Muscle of arm (tissue), 12 donors: Measurements from ENCODE around the gene DDR1. TPM values are rescaled to one million over a fixed set of nuclear protein-coding genes. Genes with fewer than 3 reads are reported as not detected.
"Not testable (repeated sequence)": the region's sequence is repeated elsewhere in the genome, so short reads cannot be mapped to it uniquely, and the experiment has no call there.

Source experiments
- DNase-seq: peaks from one replicate; pipeline ENCODE4 v3.0.0-alpha.2; 2013
- polyA plus RNA-seq, 12 donors: library from polyadenylated mRNA; unstranded; fragments of 120-200 nt; gene quantifications; one replicate each; pipeline ENCODE4 v1.2.1, GENCODE V29; 2013; ENCODE audit not compliant: insufficient read length in 12 of 12

DDR1 gene
- polyA plus RNA-seq, 12 donors = 52.4 to 112 (median 69.5) TPM; not detected in 1

GRCh38 chr6:30914076-30914853 is 29.9 kb downstream of the DDR1 start, which contains the start of gene VARS2:
Gene VARS2 (plus strand): TSS chr6:30914238. CDS start chr6:30914837, 599 bp downstream.
- DNase-seq = peak; percentile 93

GRCh38 chr6:30914854-30915590 is 30.7 kb downstream of the DDR1 start:
- DNase-seq = peak; percentile 31

GRCh38 chr6:30915591-30915946 is 31.2 kb downstream of the DDR1 start:
- peak; percentile 66 for DNase-seq

- no peak for DNase-seq
Measured at GRCh38 chr6:30917041-30917440, 32.7 kb downstream of the DDR1 start.

- DNase-seq = no peak
Measured at GRCh38 chr6:30917487-30917886, 33.2 kb downstream of the DDR1 start.

GRCh38 chr6:30918670-30919069 is 34.4 kb downstream of the DDR1 start:
- no peak for DNase-seq

- no peak for DNase-seq
Measured at GRCh38 chr6:30922447-30922852, 38.1 kb downstream of the DDR1 start.

GRCh38 chr6:30924040-30924627 is 39.8 kb downstream of the DDR1 start:
- DNase-seq = not testable (repeated sequence)

GRCh38 chr6:30926644-30927043 is 42.3 kb downstream of the DDR1 start:
- DNase-seq = no peak

- not testable (repeated sequence) for DNase-seq
Measured at GRCh38 chr6:30927080-30927479, 42.8 kb downstream of the DDR1 start.

- DNase-seq = no peak
Measured at GRCh38 chr6:30928677-30929076, 44.4 kb downstream of the DDR1 start.

GRCh38 chr6:30930506-30930905 is 46.2 kb downstream of the DDR1 start:
- no peak for DNase-seq

GRCh38 chr6:30931272-30931671 is 47.0 kb downstream of the DDR1 start:
- no peak for DNase-seq

GRCh38 chr6:30931969-30932645 is 47.8 kb downstream of the DDR1 start, which contains the start of gene SFTA2:
Gene SFTA2 (minus strand): TSS chr6:30932170. CDS start chr6:30932096, 74 bp downstream.
- no peak for DNase-seq

GRCh38 chr6:30932665-30933365 is 48.5 kb downstream of the DDR1 start:
- DNase-seq = no peak

- DNase-seq = no peak
Measured at GRCh38 chr6:30935018-30935417, 50.7 kb downstream of the DDR1 start.

- no peak for DNase-seq
Measured at GRCh38 chr6:30937265-30937664, 52.9 kb downstream of the DDR1 start.

- DNase-seq = no peak
Measured at GRCh38 chr6:30938730-30939129, 54.4 kb downstream of the DDR1 start.

GRCh38 chr6:30939473-30939872 is 55.2 kb downstream of the DDR1 start:
- DNase-seq = no peak

- no peak for DNase-seq
Measured at GRCh38 chr6:30940361-30940986, 56.2 kb downstream of the DDR1 start, which contains the start of gene MUCL3. Gene MUCL3 (plus strand): TSS chr6:30940973. CDS start chr6:30941000, 27 bp downstream.
